GM23248 (cell line): Measurements from ENCODE around the gene TIA1. TPM values are rescaled to one million over a fixed set of nuclear protein-coding genes. Genes with fewer than 3 reads are reported as not detected.

Experiments used
- DNase-seq: peaks from one replicate; pipeline ENCODE4 v3.0.0-alpha.2; 2015
- H2AFZ ChIP-seq: fragments of 200-600 bp; sonication (generic); 2 replicates; pipeline ENCODE4 v1.6.1; 2016; ENCODE audit warnings: antibody characterized with exemption
- H3F3A ChIP-seq: fragments of 200-600 bp; sonication (generic); 2 replicates; pipeline ENCODE4 v1.6.1; 2016; ENCODE audit warnings: mild to moderate bottlenecking, antibody characterized with exemption, mixed run types; ENCODE audit not compliant: insufficient read depth
- H3K27ac ChIP-seq: fragments of 200-600 bp; sonication (generic); 2 replicates; pipeline ENCODE4 v1.5.1; 2016; ENCODE audit warnings: mild to moderate bottlenecking
- H3K27me3 ChIP-seq: fragments of 200-600 bp; sonication (generic); replicated peaks from 2 replicates; pipeline ENCODE4 v1.6.1; 2016; ENCODE audit warnings: mild to moderate bottlenecking; ENCODE audit not compliant: insufficient read depth
- H3K36me3 ChIP-seq: fragments of 200-600 bp; sonication (generic); 2 replicates; pipeline ENCODE4 v1.6.1; 2016; ENCODE audit warnings: low read depth, mild to moderate bottlenecking
- H3K4me1 ChIP-seq: fragments of 200-600 bp; sonication (generic); 2 replicates; pipeline ENCODE4 v1.6.1; 2016; ENCODE audit warnings: mild to moderate bottlenecking; ENCODE audit not compliant: insufficient read depth
- H3K4me2 ChIP-seq: fragments of 200-600 bp; sonication (generic); one replicate; pipeline ENCODE4 v1.6.1; 2016; ENCODE audit warnings: mild to moderate bottlenecking; ENCODE audit not compliant: unreplicated experiment
- H3K4me3 ChIP-seq: fragments of 200-600 bp; sonication (generic); 2 replicates; pipeline ENCODE4 v1.5.1; 2016; ENCODE audit warnings: mild to moderate bottlenecking
- H3K79me2 ChIP-seq: fragments of 200-600 bp; sonication (generic); 2 replicates; pipeline ENCODE4 v1.6.1; 2016; ENCODE audit warnings: mild to moderate bottlenecking; ENCODE audit not compliant: insufficient read depth
- H3K9ac ChIP-seq: fragments of 200-600 bp; sonication (generic); 2 replicates; pipeline ENCODE4 v1.6.1; 2016; ENCODE audit warnings: mild to moderate bottlenecking
- H3K9me2 ChIP-seq: fragments of 200-600 bp; sonication (generic); 2 replicates; pipeline ENCODE4 v1.6.1; 2016; ENCODE audit warnings: mixed run types, mild to moderate bottlenecking, moderate library complexity; ENCODE audit not compliant: insufficient read depth
- H3K9me3 ChIP-seq: fragments of 200-600 bp; sonication (generic); one replicate; pipeline ENCODE4 v1.6.1; 2017; ENCODE audit warnings: low read depth
- H4K20me1 ChIP-seq: fragments of 200-600 bp; sonication (generic); 2 replicates; pipeline ENCODE4 v1.6.0; 2016; ENCODE audit not compliant: insufficient read depth
- EZH2 ChIP-seq: fragments of 200-600 bp; sonication (generic); IDR thresholded peaks from 2 replicates; pipeline ENCODE4 v1.6.1; 2018; ENCODE audit warnings: antibody characterized with exemption, mild to moderate bottlenecking; ENCODE audit not compliant: insufficient read depth, poor library complexity, severe bottlenecking
- EZH2phosphoT487 ChIP-seq: fragments of 200-600 bp; sonication (generic); IDR thresholded peaks from 2 replicates; pipeline ENCODE4 v1.6.1; 2018; ENCODE audit warnings: antibody characterized with exemption, moderate library complexity, mild to moderate bottlenecking, low read depth; ENCODE audit not compliant: insufficient read depth
- WGBS, 2 experiments: methylation state at CpG; one replicate each; pipeline ENCODE4 v1.1.6; 2015 to 2017; ENCODE audit warnings: low lambda C conversion rate in 2 of 2, low coverage in 1 of 2; ENCODE audit errors: missing lambda C conversion rate in 2 of 2; 5-methylcytosine and 5-hydroxymethylcytosine counted together
- in situ Hi-C: fragments of 300-500 bp; cut with MboI; formaldehyde crosslinking; loops from 2 replicates; pipeline ENCODE4 v1.15.0; 2020
- polyA plus RNA-seq: library from polyadenylated mRNA; unstranded; fragments of >200 nt; fragmentation: Nextera tagmentation; extraction: Ambion mirVana; gene quantifications from 2 replicates; pipeline ENCODE4 v1.2.1, GENCODE V29; 2016
- total RNA-seq: library from RNA; depleted of rRNA; stranded (reverse); fragments of >200 nt; shearing (Covaris generic); gene quantifications from 2 replicates; pipeline ENCODE4 v1.2.3, GENCODE V29; 2014

The TIA1 gene
- total and polyA plus RNA-seq, 2 experiments from 2014 or later = 36.8 to 42.8 TPM

DNA sequence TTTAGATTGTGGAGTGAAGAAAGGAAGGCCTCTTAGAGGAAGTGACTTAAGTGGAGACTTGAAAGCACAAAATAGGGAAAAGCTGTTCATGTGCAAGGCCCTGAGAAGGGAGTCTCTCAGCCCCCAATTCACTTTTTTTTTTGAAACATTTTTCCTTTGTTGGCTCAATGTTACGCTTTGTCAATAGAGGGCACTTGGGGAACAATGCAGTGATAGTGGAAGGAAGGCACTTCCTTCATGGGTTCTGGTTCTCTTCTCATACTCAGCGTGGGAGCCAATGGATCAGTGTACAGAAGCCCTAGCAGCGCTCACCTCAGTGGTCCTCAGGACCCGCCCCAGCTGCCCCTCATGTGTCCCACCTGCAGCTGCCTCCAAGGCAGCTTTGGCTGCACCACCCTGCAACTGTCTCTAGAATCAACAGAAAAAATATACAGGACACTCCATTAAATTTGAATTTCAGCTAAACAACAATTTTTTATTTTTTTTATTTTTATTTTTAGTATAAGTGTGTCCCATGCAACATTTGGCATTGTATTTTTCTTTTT, 49.0 kb downstream of the TIA1 start:
- no peaks in the 10 kb centered on the region for H3K79me2 ChIP-seq
- no peak overlapping the region for H3K4me3 ChIP-seq
- no peaks in the 10 kb centered on the region for H4K20me1 ChIP-seq
- no peaks in the 10 kb centered on the region for H3K4me1 ChIP-seq
- no peak overlapping the region for H3K4me2 ChIP-seq
- TF ChIP-seq EZH2phosphoT487 = no peak
- no peak for TF ChIP-seq EZH2
- in situ Hi-C loops = no loop called here
- H3K27me3 ChIP-seq = no peaks in the 10 kb centered on the region
- no peaks in the 10 kb centered on the region for H3F3A ChIP-seq
- no peaks in the 10 kb centered on the region for H3K9me3 ChIP-seq
- no peak overlapping the region for H3K9ac ChIP-seq
- H3K36me3 ChIP-seq = no peaks in the 10 kb centered on the region
- H2AFZ ChIP-seq = no peak overlapping the region
- no peak for DNase-seq
- H3K27ac ChIP-seq = no peak overlapping the region
- 63 to 69% methylated on average over 4 of the region's 4 CpGs for WGBS, 2 experiments
- no peaks in the 10 kb centered on the region for H3K9me2 ChIP-seq

DNA sequence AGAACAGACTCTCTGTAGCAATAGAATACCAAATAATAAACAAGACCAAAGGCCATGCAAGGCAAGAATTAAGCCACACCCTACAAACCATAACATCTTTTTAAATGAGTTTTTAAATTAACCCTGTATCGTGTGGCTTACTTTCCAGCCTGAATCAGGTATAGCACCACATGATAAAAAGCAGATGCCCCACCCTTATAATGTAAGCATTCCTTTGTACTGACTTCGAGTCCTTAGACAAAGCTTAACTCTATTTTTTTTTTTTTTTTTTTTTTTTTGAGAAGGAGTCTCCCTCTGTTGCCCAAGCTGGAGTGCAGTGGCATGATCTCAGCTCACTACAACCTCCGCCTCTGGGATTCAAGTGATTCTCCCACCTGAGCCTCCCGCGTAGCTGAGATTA, 55.9 kb downstream of the TIA1 start:
- H3K9ac ChIP-seq = no peak overlapping the region
- in situ Hi-C loops = no loop called here
- H3F3A ChIP-seq = peaks cover 14% of the 10 kb centered on the region; the same call in 1 of the 2 replicates
- H3K4me2 ChIP-seq = no peak overlapping the region
- H3K9me3 ChIP-seq = no peaks in the 10 kb centered on the region
- TF ChIP-seq EZH2 (no peak), EZH2phosphoT487 (no peak)
- H3K79me2 ChIP-seq = peaks cover 25% of the 10 kb centered on the region
- no peak overlapping the region for H3K27ac ChIP-seq
- no peaks in the 10 kb centered on the region for H4K20me1 ChIP-seq
- WGBS, 2 experiments = 82 to 88% methylated on average over 5 of the region's 5 CpGs
- DNase-seq = no peak
- no peaks in the 10 kb centered on the region for H3K9me2 ChIP-seq
- H2AFZ ChIP-seq = peak overlapping the region; percentile 44; the same call in 1 of the 2 replicates
- no peak overlapping the region for H3K4me3 ChIP-seq
- H3K27me3 ChIP-seq = no peaks in the 10 kb centered on the region
- peaks cover 3% of the 10 kb centered on the region; the same call in 1 of the 2 replicates for H3K4me1 ChIP-seq
- H3K36me3 ChIP-seq = no peaks in the 10 kb centered on the region

DNA sequence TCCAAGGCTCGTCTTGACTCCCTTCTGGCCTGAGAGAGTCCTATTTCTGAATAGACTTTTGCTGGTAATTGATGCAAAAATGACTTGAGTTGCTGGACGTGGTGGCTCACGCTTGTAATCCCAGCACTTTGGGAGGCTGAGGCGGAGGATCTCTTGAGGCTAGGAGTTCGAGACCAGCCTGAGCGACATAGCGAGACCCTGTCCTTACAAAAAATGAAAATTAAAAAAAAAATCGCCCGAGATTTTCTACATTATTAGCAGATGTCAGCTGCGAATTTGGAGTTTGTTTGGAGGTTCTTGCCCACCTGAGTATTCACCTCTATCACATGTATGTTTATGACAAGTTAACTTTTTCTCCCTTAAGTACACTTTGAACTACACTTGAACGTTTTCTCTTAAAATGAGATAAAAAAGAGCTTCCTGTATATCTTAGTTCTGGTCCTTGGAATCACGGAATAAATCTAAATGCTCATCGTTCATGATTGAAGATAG, 57.1 kb downstream of the TIA1 start:
- Histone ChIP-seq H3K9me2 (no peaks in the 10 kb centered on the region), H3K27ac (peak overlapping the region; percentile 94), H2AFZ (peak overlapping the region; percentile 96), H3K9ac (peak overlapping the region; percentile 95), H3K27me3 (no peaks in the 10 kb centered on the region), H4K20me1 (no peaks in the 10 kb centered on the region), H3K36me3 (no peaks in the 10 kb centered on the region), H3K4me3 (peak overlapping the region; percentile 81), H3K79me2 (peaks cover 31% of the 10 kb centered on the region), H3F3A (peaks cover 14% of the 10 kb centered on the region; the same call in 1 of the 2 replicates), H3K9me3 (no peaks in the 10 kb centered on the region), H3K4me1 (peaks cover 3% of the 10 kb centered on the region; the same call in 1 of the 2 replicates), H3K4me2 (peak overlapping the region; percentile 95)
- WGBS, 2 experiments = 67 to 69% methylated on average over 13 of the region's 13 CpGs
- TF ChIP-seq EZH2phosphoT487 (no peak), EZH2 (no peak)
- in situ Hi-C loops = no loop called here
- no peak for DNase-seq

DNA sequence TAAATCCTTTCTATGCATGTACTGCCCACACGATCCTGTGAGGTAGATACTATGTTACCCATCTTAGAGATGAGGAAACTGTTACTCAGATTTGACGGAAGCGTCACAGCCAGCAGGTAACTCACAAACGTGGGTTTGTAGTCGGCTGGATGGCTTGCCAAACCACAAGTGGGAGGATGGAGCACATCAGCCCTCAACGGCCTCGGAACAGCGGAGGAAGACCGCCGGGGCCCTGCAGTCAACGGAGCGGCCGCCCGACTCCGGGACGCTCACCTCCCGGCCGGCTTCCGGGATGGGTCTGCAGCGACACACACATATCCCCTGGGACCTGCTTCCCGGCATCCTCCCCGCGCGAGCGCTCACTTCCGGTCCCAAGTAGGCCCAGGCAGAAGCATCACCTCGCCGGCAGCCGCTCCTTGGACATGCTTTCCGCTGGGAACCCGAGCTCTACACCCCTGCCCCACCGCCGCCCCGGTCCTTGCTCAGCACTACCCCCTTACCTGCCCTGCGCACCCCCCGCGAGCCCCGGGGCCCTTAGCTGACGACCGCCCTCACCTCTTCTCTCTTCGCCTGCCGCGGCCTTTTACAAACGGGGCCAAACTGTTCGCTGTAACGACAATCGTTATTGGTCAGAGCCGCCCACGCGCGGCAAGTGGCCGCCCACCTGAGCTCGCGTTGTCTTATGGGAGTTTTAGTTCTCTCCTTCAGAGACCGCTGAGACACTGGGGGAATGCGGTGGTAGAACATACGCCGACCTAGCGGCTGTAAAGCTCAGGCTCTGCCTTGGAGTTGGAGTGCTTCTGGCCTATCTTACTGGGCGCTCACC, 57.8 kb downstream of the TIA1 start, which contains the start of gene C2orf42:
TSS of gene C2orf42 (minus strand) at position 602 of the 826 bp plus-strand sequence. CDS start 9,034 bp downstream, outside the sequence.
- H3K79me2 ChIP-seq = peaks cover 31% of the 10 kb centered on the region
- H3K27ac ChIP-seq = peak within 1 kb of the TSS; percentile 94
- no peaks in the 10 kb centered on the region for H3K27me3 ChIP-seq
- H3K4me2 ChIP-seq = peak within 1 kb of the TSS; percentile 95
- peak within 1 kb of the TSS; percentile 96 for H2AFZ ChIP-seq
- no peaks in the 10 kb centered on the region for H3K9me2 ChIP-seq
- DNase-seq = peak; percentile 99
- H3K36me3 ChIP-seq = no peaks in the 10 kb centered on the region
- peak within 1 kb of the TSS; percentile 95 for H3K9ac ChIP-seq
- WGBS, 2 experiments = 1% methylated on average over 46 to 55 of the region's 60 CpGs
- H3K9me3 ChIP-seq = no peaks in the 10 kb centered on the region
- peaks cover 3% of the 10 kb centered on the region; the same call in 1 of the 2 replicates for H3K4me1 ChIP-seq
- TF ChIP-seq EZH2 (no peak), EZH2phosphoT487 (no peak)
- peaks cover 14% of the 10 kb centered on the region; the same call in 1 of the 2 replicates for H3F3A ChIP-seq
- peak within 1 kb of the TSS; percentile 81 for H3K4me3 ChIP-seq
- in situ Hi-C loops = no loop called here
- no peaks in the 10 kb centered on the region for H4K20me1 ChIP-seq
